MV-4-11 (cell line): ENCODE measurements around the gene JPT1.

Source experiments
- DNase-seq: peaks from one replicate; lab custom pipeline; 2025; lab: John Stamatoyannopoulos, UW

JPT1 gene

GRCh38 chr17:75103601-75104554, 50.4 kb downstream of the JPT1 start:
- no peak for DNase-seq

DNA sequence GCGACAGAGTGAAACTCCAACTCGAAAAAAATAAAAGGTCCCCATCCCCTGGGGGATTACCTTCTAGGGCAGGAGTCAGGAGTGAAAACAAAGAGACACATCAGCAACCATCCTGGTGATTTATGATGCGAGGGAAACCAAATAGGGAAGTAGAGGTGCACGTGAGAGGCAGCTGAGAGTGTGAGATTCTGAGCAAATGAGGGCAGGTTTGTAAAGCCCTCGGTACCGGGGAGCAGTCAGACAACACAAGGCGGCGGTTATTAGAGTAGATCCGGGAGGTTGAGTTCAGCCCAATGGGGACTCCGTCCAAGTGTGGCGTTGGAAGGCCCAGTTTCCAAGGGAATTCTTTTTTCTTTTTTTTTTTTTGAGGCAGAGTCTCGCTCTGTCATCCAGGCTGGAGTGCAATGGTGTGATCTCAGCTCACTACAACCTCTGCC, 51.9 kb downstream of the JPT1 start:
- peak; percentile 71 for DNase-seq

DNA sequence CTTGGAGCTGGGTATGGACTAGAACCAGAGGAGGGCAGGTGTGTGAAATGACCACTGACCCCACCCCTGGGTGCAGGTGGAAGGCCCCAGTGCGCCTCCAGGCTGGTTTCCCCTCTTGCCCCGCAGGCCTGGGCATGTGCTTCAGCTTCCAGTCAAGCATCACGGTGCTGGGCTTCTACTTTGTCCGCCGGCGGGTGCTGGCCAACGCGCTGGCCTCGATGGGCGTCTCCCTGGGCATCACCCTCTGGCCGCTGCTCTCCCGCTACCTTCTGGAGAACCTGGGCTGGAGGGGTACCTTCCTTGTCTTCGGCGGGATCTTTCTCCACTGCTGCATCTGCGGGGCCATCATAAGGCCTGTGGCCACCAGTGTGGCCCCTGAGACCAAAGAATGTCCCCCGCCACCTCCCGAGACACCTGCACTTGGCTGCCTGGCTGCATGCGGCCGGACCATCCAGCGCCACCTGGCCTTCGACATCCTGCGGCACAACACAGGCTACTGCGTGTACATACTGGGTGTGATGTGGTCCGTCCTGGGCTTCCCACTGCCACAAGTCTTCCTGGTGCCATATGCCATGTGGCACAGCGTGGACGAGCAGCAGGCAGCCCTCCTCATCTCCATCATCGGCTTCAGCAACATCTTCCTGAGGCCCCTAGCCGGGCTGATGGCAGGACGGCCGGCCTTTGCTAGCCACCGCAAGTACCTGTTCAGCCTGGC, 54.3 kb downstream of the JPT1 start:
- no peak for DNase-seq

GRCh38 chr17:75098861-75099260, 55.5 kb downstream of the JPT1 start:
- DNase-seq = no peak

- no peak for DNase-seq
Measured at GRCh38 chr17:75097865-75098264, 56.4 kb downstream of the JPT1 start.

DNA sequence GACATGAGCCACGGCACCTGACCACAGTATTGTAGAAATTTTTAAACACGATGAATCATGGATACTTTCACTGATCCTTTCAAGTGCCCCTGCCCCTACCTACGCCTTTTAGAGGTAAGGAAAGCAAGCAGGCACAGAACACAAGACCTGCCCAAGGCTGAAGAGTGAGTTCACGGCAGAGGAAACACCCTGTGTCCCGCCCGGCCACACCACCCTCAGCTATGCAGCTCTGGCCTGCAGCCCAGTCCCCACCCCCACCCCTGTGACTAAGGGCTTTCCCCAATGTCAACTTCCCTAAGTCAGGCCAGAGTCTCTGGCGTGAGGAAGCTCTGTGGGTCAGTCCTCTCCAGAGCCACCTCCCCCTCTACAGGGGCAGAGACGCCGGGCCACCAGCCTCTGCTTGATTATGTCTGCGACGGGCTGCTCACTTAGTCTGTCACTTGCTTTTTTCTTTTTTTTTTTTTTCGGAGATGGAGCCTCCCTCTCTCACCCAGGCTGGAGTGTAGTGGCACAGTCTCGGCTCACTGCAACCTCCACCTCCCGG, 58.2 kb downstream of the JPT1 start:
- peak; percentile 89 for DNase-seq

DNA sequence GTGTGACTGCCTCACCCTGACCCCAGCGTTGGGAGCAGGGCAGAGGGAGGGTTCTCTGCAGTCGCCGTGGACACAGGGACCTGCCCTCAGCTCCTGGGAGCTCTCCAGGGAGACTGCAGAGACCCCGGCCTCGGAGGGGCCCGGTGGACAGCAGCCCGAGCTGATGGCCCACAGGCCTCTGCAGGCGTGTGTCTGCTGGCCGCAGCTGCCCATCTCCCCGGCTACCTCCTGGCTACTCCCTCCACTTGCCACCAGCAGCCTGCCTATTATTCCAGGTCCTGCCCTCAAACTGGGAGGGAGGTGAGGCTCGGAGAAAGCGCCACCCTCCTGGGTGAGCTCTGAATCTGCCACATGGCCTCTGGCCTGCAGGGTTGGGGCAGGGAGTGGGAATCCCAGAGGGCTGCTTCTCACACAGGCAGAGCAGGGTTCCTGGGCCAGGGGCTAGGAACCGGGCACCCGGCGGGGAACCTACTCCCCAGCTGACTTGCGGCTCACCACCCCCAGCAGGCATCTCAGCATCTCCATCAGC, 59.4 kb downstream of the JPT1 start:
- DNase-seq = no peak

GRCh38 chr17:75093548-75094158, 60.7 kb downstream of the JPT1 start:
- no peak for DNase-seq

DNA sequence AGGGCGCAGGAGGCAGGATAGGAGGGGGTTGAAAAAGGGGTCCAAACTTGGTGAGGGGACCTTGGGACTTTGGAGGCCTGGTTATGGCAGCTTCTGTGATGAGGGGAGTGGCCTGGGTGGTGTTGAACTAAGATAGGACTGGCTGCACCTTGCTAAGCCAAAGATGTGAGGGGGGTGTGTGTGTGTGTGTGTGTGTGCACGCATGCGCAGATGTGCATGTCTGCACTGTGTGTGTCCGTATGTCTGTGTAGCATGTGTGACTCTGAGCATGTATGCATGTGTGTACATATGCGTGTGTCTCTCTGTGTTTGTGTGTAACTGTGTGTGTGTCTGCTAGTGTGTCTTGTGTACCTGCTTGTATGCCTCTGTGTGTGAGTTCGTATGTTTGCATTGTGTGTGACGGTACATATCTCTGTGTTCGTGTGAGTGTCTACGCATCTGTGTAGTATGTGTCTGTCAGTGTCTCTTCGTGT, 62.4 kb downstream of the JPT1 start:
- no peak for DNase-seq

DNA sequence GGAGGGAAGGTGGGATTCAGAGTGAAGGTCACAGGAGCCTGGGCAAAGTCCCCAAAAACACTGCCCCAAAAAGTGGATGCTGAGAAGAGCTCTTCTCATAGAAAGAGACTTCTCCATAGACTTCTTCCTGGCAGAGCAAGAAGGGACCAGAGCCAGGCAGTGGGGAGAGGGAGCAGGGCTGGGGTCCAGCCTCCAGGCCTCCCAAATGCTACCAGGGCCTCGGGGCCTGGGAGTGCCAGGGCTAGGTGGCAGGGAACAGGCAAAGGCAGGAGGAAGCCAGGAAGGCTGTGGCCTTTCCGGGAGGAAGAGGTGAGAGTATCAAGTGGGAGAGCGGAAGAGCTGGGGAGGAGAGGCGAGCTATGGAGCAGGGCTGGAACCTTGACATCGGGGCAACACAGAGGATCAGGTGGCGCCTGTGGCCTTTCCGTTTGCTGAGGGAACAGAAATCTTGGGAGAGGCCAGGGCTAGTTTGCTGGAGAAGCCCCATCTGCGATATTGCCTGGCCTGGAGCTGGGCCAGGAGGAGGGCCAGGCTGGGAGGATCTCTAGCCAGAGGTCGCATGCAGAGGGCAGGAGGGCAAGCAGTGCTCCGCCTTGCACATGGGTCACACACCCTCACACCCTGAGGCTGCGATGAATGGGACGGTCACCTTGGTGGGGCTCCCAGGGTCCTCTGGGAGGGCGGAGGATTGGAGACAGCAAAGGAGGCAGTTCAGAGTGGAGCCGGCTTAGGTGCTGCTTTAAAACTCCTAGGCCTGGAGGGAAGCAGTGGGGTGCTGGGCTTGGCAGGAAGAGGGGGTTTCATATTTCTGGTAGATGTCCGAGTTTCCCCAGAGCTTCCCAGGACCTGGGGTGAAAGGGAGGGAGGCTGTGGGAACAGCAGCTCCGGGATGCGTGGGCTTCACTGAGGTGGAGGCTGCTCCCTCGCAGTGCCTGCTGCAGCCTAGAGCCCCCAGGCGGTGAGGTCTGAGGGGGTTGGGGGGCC, 63.1 kb downstream of the JPT1 start:
- DNase-seq = no peak

GRCh38 chr17:75088465-75089417, 65.6 kb downstream of the JPT1 start:
- peak; percentile 38 for DNase-seq

DNA sequence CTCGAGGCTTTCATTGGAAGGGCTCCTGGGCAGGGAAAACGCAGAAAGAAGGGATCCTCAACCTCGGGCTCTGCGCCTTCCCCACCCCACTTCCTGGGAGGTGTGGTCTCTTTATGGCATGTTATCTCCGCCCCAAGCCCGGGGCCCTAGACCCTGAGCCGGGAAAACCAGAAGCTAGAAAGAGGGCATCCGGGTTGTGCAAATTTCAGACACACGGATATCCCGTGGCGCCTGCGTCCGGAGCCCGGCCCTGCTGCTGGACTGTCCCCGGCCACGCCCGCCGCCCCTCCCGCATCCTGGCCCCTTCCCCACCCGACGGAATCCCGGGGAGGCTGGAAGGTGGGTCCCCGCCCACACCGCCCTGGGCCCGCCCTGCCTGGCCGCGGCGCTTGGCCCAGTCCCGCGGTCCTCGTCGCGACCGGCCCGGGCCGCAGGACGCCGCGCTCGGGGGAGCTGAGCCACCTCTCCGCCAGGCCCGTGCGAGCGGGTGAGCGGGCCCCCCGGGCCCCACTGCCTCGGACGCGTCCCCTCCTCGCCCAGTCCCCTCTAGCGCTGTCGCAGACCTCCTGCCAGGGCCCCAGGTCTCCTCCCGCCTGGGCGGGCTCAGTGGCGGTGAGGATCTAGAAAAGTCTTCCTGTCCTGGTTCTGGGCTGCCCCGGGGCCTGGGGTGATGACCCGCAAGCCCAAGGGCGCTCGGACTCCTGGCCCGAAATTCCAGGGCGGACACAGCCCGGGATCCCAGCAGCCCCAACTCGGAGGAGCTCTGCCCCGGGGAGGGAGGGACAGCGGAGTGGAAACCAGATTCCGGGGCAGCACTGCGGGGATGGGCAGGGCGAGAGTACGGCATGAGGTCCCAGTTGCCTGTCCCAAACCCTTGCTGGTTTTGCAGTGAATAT, 66.5 kb downstream of the JPT1 start, which contains the start of gene SLC16A5:
SLC16A5 (plus strand) TSS at position 397 of the 896 bp plus-strand sequence. CDS start 5,683 bp downstream, outside the sequence.
- DNase-seq = peak; percentile 79

- DNase-seq = no peak
Measured at GRCh38 chr17:75087182-75087557, 67.1 kb downstream of the JPT1 start.

- DNase-seq = no peak
Measured at GRCh38 chr17:75086496-75087181, 67.7 kb downstream of the JPT1 start.
